H1 (cell line): ENCODE results near the gene ICAM5. TPM values are rescaled to one million over a fixed set of nuclear protein-coding genes. Genes with fewer than 3 reads are reported as not detected.

Experiments
- POU5F1 ChIP-seq: IDR thresholded peaks from 2 replicates; pipeline ENCODE4 v1.6.1; 2011; ENCODE audit warnings: low read depth, mild to moderate bottlenecking, low read length, moderate library complexity
- SIN3A ChIP-seq, 2 experiments: IDR thresholded peaks in 1 of 2; conservative IDR thresholded peaks in 1 of 2; 2 replicates each; pipeline ENCODE4 v1.6.1; 2011 to 2012; ENCODE audit warnings: low read length in 2 of 2, improper control_type of control experiment in 1 of 2, low read depth in 1 of 2, mild to moderate bottlenecking in 1 of 2
- SUZ12 ChIP-seq: fragments of 200-600 bp; sonication (generic); IDR thresholded peaks from 2 replicates; pipeline ENCODE4 v1.6.1; 2012; ENCODE audit warnings: mild to moderate bottlenecking, inconsistent platforms, low read length, moderate library complexity, mixed read lengths
- polyA plus RNA-seq, 7 experiments: library from polyadenylated mRNA; depleted of rRNA in 3 of 7; stranded (reverse) in 5 of 7; unstranded in 2 of 7; fragments of >200 nt in 5 of 7; fragments of 200-250 nt in 2 of 7; gene quantifications; 1 replicate in 5 of 7; 2 replicates in 1 of 7; 4 replicates in 1 of 7; pipeline versions ENCODE4 v1.2.1 to v1.2.3, GENCODE V29; 2011 to 2013; ENCODE audit warnings: missing spikeins in 2 of 7, mixed read lengths in 2 of 7
- total RNA-seq: library from RNA; stranded (reverse); fragmentation: NEBNext Ultra II Directional; extraction: Animal tissue kit (Norgen Biotek cat#: 25700); gene quantifications from 2 replicates; pipeline ENCODE4 v1.2.1, GENCODE V29; 2021
- TF ChIP-seq, protein P1 (sequence below): IDR thresholded peaks from 2 replicates; pipeline ENCODE4 v1.6.1; 2011; ENCODE audit warnings: low read depth, mild to moderate bottlenecking, low read length; ENCODE audit not compliant: insufficient read depth

ICAM5 gene
- total and polyA plus RNA-seq, 2 of the 8 experiments (the other 6 are each of a cell fraction or from before 2014, with no cell fraction given): 3.9 to 4.8 TPM

DNA sequence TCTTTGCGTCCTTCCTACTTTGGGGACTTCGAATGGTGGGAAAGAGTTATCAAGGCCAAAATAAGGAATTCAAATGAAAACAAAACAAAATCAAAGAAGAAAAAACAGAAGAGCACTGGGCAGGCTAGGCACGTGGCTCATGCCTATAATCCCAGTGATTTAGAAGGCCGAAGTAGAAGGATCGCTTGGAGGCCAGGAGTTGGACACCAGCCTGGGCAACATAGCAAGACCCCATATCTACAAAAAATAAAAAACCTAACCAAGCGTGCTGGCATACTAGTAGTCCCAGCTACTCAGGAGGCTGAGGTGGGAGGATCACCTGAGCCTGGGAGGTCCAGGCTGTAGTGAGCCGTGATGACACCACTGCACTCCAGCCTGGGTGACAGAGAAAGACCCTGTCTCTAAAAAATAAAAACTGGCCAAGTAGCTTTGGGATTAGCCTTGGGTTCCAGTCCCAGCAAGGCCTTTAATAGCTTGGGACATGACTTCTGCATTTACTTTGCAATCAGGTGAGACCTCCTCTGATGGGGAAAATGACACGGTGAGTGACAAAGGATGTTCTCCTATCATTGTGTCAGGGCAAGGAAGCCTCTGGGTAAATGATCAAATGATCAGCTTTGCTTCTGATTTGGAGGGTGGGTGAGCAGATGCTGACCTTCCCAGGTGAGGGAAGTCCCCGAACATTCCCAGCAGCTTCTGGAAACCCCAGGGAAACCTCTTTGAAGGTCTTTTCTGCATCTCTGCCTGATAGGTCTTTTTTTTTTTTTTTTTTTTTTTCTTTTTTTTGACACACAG, 11.8 kb upstream of the ICAM5 start (continued):
- no peak for TF ChIP-seq SIN3A (conservative IDR thresholded peaks at IDR 0.05 in 1 of 2, IDR thresholded peaks at IDR 0.05 in 1 of 2; ENCODE audit: low read depth in 1 of 2, low read length in 2 of 2)
- TF ChIP-seq SUZ12: no peak
- TF ChIP-seq, protein P1, sequence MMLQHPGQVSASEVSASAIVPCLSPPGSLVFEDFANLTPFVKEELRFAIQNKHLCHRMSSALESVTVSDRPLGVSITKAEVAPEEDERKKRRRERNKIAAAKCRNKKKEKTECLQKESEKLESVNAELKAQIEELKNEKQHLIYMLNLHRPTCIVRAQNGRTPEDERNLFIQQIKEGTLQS: no peak
- TF ChIP-seq POU5F1: no peak
